ENCODE results near the gene ETHE1.

GRCh38 chr19:43562226-43562697 lies 35.3 kb upstream of the ETHE1 start:
- TF ChIP-seq CTCF (IDR thresholded peaks at IDR 0.05) (no peak), POLR2AphosphoS5 (IDR thresholded peaks at IDR 0.05) (no peak), POLR2A (IDR thresholded peaks at IDR 0.05) (no peak)
